NCI-H146 (cell line): ENCODE data around the gene GRIK1.

ENCODE experiments used
- DNase-seq: peaks from one replicate; lab custom pipeline; 2025; lab: John Stamatoyannopoulos, UW

GRIK1 gene

GRCh38 chr21:29718081-29718815 lies 221.5 kb downstream of the GRIK1 start:
- no peak for DNase-seq

DNA sequence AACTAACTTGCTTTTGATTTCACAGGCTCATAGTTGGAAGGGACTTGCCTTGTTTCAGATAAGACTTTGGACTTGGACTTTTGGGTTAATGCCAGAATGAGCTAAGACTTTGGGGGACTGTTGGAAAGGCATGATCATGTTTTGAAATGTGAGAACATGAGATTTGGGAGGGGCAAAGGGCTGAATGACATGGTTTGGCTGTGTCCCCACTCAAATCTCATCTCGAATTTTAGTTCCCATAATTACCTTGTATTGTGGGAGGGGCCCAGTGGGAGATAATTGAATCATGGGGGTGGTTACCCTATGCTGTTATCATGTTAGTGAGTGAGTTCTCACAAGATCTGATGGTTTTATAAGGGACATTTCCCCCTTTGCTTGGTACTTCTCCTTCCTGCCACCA lies 222.1 kb downstream of the GRIK1 start:
- no peak for DNase-seq

DNA sequence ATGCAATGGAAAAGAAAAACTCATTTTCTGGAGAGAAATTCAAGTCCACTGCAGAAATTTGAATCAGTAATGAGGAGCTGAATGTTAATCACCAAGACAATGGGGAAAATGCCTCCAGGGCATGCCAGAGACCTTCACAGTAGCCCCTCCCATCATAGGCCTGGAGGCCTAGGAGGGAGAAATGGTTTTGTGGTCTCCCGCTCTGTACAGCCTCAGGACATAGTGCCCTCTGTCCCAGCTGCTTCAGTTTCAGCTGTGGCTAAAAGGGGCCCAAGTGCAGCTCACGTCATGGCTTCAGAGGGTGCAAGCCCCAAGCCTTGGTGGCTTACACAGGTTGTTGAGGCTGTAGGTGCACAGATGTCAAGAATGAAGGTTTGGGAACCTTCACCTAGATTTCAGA lies 223.0 kb downstream of the GRIK1 start:
- DNase-seq = no peak

- no peak for DNase-seq
Measured at GRCh38 chr21:29715089-29715488, 224.7 kb downstream of the GRIK1 start.

DNA sequence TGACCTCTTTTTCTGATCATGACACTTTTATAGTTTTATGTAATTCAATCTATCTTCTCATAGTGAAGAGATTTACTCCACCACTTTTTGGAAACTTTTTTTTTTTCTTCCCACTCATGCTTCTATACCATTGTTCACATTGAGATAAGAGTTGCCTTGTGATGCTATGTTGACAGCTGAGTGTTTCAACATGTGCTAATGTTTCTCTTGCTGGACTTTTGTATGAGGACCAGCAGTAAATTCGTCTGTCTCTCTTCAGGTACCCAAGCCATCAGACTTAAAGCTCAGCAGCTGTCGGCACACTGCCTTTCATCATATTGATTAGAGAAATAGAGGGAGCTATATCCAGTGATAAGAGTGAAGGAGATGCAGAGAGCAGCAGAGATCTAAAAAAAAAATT lies 227.0 kb downstream of the GRIK1 start:
- DNase-seq = no peak

DNA sequence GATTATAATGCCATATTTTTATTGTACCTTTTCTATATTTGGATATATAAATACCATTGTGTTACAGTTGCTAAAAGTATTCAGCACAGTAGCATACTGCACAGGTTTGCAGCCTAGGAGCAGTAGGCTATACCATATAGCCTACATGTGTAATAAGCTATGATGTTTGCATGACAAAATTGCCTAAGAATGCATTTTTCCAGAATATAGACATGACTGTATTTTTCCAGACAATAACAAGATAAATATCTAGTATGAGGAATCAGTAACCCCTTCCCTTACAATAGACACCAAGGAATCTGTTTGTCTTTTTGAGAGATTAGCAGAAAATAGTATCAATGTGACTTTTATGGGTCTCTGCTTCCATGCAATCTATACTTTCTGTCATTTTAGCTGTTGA lies 228.6 kb downstream of the GRIK1 start:
- DNase-seq = no peak

GRCh38 chr21:29710498-29710897 lies 229.3 kb downstream of the GRIK1 start:
- no peak for DNase-seq

- no peak for DNase-seq
Measured at GRCh38 chr21:29708401-29708800, 231.4 kb downstream of the GRIK1 start.

- DNase-seq = no peak
Measured at GRCh38 chr21:29704719-29705118, 235.1 kb downstream of the GRIK1 start.

- DNase-seq = no peak
Measured at GRCh38 chr21:29701676-29702075, 238.1 kb downstream of the GRIK1 start.

- DNase-seq = no peak
Measured at GRCh38 chr21:29697555-29698193, 242.1 kb downstream of the GRIK1 start.

DNA sequence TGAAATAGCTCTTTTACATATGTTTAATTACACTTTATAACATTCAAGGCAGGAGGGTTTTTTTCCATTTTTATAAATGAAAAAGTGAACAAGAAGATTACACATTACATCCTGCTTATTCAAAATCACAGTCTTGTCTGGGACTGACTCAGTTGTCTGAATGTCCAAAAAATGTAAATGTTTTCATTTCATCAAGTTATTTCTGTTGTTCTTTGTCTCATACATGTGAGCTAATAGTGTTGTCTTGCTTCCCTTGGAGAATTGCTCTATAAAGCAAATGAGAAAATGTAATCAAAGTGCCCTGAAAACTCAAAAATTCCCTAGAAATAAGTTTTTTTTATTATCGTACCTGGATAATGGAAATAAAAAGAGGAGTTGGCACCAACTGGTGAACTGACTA lies 242.9 kb downstream of the GRIK1 start:
- DNase-seq = no peak

DNA sequence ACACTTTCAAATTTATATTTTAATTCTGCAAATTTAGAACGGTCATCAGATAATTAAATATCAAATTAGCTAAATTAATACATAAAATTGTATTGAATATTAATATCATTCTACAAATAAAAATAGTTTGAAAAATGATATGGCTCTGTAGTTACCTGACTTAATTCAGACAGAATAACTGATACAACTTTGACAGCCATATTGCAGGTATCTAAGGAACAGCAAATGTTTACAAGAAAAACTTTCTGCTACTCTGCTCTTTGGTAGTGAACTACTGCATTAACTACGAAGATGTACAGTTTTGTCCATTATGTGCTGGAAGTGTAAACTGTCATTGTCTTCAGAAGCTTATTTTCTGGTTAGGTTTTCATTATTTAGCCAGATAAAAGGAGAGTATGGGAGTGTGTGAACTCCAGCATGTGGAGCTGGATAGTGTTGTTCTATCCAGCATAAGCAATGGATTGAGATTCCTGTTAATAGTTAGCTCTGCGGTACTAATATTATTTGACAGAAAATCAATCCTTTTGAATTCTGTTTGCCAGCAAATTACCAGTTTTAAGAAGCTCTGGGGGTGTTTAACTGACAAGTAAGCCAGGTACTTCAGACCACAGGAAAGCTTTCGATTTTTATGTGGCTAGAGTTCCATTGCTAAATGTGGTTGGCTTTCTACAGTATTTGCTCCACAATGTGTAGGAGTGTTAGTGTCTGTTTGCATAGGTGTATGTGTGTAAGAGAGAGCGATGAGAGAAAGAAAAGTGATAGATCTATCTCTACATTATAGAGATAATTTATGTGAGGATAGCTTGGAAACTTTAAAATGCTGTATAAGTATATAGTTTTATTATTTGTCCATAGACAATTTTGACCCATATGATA lies 247.9 kb downstream of the GRIK1 start:
- DNase-seq = no peak

GRCh38 chr21:29689753-29690152 lies 250.0 kb downstream of the GRIK1 start:
- no peak for DNase-seq

GRCh38 chr21:29684106-29684505 lies 255.7 kb downstream of the GRIK1 start:
- DNase-seq = no peak

GRCh38 chr21:29682800-29683199 lies 257.0 kb downstream of the GRIK1 start:
- DNase-seq = no peak

- DNase-seq = no peak
Measured at GRCh38 chr21:29680273-29680672, 259.5 kb downstream of the GRIK1 start.

DNA sequence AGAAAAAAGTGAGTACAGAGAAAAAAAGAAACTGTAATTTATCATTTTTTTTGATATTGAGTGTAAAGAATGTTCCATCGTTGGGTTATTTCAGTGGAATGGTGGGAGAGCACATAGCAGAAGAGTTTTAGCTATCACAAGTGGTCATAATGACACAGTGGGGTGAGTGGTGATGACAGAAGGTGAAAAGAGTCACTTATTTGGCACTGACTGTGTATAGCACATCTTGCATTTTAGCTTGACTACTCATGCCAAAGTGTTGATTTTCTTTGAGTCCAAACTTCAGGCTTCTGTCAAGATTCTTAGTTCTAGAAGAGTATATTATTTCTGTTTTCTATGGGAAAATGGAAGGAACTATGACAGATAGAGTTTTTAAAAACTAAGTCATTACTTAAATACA lies 261.2 kb downstream of the GRIK1 start:
- DNase-seq = no peak

- DNase-seq = no peak
Measured at GRCh38 chr21:29677326-29677725, 262.5 kb downstream of the GRIK1 start.

- no peak for DNase-seq
Measured at GRCh38 chr21:29676395-29676794, 263.4 kb downstream of the GRIK1 start.

DNA sequence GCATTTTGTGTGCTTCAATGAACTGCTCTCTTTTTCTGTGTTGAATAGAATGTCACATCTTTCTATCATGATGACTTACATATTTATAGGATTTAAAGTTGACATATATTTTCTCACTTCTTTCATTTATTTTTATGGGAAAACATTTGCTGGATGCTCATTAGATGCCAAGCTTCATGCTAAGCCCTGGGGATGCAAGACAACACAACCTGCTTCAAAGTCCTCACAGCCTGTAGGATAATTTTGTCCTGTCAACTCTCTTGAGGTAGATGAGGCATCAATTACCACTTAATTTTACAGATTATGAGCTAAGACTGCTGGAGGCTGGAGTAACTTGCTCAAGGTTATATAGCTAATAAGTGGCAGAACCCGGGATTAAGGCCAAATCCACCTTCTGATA lies 264.3 kb downstream of the GRIK1 start:
- no peak for DNase-seq

DNA sequence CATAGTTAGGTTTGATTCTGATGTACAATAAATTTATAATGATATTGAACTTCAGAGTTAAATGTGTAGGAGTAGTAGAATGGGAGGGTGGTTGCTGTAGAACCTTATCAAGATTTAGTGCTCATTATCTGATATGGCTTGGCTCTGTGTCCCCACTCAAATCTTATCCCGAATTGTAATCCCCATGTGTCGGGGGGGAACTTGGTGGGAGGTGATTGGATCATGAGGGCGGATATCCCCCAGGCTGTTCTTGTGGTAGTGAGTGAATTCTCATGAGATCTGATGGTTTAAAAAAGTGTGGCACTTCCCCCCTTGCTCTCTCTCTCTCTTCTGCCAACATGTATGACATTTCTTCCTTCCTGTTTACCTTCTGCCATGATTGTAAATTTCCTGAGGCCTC lies 265.5 kb downstream of the GRIK1 start:
- no peak for DNase-seq

DNA sequence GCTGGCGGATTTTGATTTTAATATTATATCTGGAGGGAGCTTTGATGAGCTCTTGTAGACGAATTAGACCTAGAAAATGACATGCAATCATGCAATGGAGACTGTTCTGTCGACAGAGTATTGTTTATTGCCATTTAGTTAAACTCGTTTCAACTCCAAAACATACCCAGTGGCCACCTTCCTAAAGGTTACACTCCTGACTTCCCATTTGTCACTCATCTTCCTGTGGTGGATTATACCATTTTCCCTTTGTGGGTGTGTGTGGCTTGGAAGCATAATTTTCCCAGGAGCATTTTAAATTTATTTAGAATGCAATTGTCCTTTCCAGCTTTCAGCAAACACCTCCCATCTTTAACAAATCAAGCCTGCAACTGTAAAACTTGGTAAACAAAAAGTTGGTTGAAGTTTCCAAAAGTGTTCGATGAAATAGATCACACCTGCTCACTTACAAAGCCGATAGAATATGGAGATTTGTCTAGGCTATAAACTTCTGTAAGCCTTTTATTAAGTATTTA lies 266.6 kb downstream of the GRIK1 start:
- no peak for DNase-seq
